Thyroid gland (tissue), 4 donors: ENCODE data around the gene SQSTM1. TPM values are rescaled to one million over a fixed set of nuclear protein-coding genes. Genes with fewer than 3 reads are reported as not detected.
A peak's percentile ranks its signal among the peaks of the same experiment; 100 is the strongest.

ENCODE experiments used
- DNase-seq, 2 donors: peaks; one replicate each; pipeline ENCODE4 v3.0.0-alpha.2; 2019
- H3K27ac ChIP-seq, 3 donors: fragments of 200-600 bp; sonication (generic); 1 replicate in 2 of 3; 2 replicates in 1 of 3; pipeline ENCODE4 v1.5.1; 2016 to 2019; ENCODE audit warnings: mild to moderate bottlenecking in 1 of 3, moderate library complexity in 1 of 3
- H3K27me3 ChIP-seq: fragments of 200-600 bp; sonication (generic); one replicate; pipeline ENCODE4 v1.5.1; 2019
- H3K36me3 ChIP-seq, 2 donors: fragments of 200-600 bp; sonication (generic); one replicate each; pipeline ENCODE4 v1.5.1; 2016 to 2019
- H3K4me1 ChIP-seq, 2 donors: fragments of 200-600 bp; sonication (generic); one replicate each; pipeline ENCODE4 v1.5.1; 2017 to 2019
- H3K4me3 ChIP-seq, 3 donors: fragments of 200-600 bp; sonication (generic); replicated peaks in 1 of 3; 1 replicate in 2 of 3; 2 replicates in 1 of 3; pipeline ENCODE4 v1.5.1; 2016; ENCODE audit warnings: mild to moderate bottlenecking in 1 of 3
- H3K9me3 ChIP-seq: fragments of 200-600 bp; sonication (generic); one replicate; pipeline ENCODE4 v1.5.1; 2017
- CTCF ChIP-seq, 6 experiments: fragments of 200-600 bp in 3 of 6; fragments of 450-650 bp in 3 of 6; sonication (generic) in 3 of 6; IDR thresholded peaks; one replicate each; pipeline ENCODE4 v1.5.1; 2016 to 2019; ENCODE audit warnings: antibody characterized with exemption in 6 of 6, mild to moderate bottlenecking in 2 of 6, inconsistent platforms in 1 of 6, moderate library complexity in 1 of 6
- POLR2A ChIP-seq, 2 donors: fragments of 450-650 bp; IDR thresholded peaks; one replicate each; pipeline ENCODE4 v1.6.1; 2017; ENCODE audit warnings: antibody characterized with exemption in 2 of 2, mild to moderate bottlenecking in 2 of 2, moderate library complexity in 1 of 2
- WGBS, 2 donors: methylation state at CpG; one replicate each; pipeline ENCODE4 v1.1.5; 2017; 5-methylcytosine and 5-hydroxymethylcytosine counted together
- intact Hi-C: fragments of 100-400 bp; cut with DNase I; formaldehyde crosslinking; loops from one replicate; pipeline ENCODE4 v1.15.1; 2023
- total RNA-seq, 4 donors: library from RNA; depleted of rRNA; stranded (reverse); fragments of >200 nt; gene quantifications; one replicate each; pipeline ENCODE4 v1.2.3, GENCODE V29; 2016

Gene SQSTM1
- total RNA-seq, 4 donors from 2014 or later: 649 to 1,146 (median 971) TPM

GRCh38 chr5:179828756-179829421 lies 8.2 kb downstream of the SQSTM1 start:
- Histone ChIP-seq H3K9me3 (no peaks in the 10 kb centered on the region), H3K36me3 (peaks cover 94 to 95% of the 10 kb centered on the region in 2 donors), H3K27me3 (no peaks in the 10 kb centered on the region), H3K4me3 (no peak overlapping the region), H3K4me1 (peaks cover 37 to 49% of the 10 kb centered on the region in 2 donors), H3K27ac (peak overlapping the region; percentile 24 to 62 (median 61))
- TF ChIP-seq POLR2A (IDR thresholded peaks at IDR 0.05) (no peak), CTCF (IDR thresholded peaks at IDR 0.05) (no peak)
- intact Hi-C loops: no loop called here
- DNase-seq: peak in 1 of 2 donors; percentile 20
- 84 to 85% methylated on average over 3 of the region's 3 CpGs for WGBS, 2 donors

GRCh38 chr5:179829732-179830435 lies 9.2 kb downstream of the SQSTM1 start:
- intact Hi-C loops: no loop called here
- Histone ChIP-seq H3K9me3 (no peaks in the 10 kb centered on the region), H3K27me3 (no peaks in the 10 kb centered on the region), H3K4me3 (no peak overlapping the region), H3K27ac (peak overlapping the region; percentile 50 to 62 (median 61)), H3K4me1 (peaks cover 27 to 39% of the 10 kb centered on the region in 2 donors), H3K36me3 (peaks cover 87 to 91% of the 10 kb centered on the region in 2 donors)
- peak; percentile 80 to 84 for DNase-seq
- 59 to 60% methylated on average over 7 of the region's 7 CpGs for WGBS, 2 donors
- peak in 1 of 2 donors; percentile 10 for TF ChIP-seq POLR2A (IDR thresholded peaks at IDR 0.05)
- no peak for TF ChIP-seq CTCF (IDR thresholded peaks at IDR 0.05)

DNA sequence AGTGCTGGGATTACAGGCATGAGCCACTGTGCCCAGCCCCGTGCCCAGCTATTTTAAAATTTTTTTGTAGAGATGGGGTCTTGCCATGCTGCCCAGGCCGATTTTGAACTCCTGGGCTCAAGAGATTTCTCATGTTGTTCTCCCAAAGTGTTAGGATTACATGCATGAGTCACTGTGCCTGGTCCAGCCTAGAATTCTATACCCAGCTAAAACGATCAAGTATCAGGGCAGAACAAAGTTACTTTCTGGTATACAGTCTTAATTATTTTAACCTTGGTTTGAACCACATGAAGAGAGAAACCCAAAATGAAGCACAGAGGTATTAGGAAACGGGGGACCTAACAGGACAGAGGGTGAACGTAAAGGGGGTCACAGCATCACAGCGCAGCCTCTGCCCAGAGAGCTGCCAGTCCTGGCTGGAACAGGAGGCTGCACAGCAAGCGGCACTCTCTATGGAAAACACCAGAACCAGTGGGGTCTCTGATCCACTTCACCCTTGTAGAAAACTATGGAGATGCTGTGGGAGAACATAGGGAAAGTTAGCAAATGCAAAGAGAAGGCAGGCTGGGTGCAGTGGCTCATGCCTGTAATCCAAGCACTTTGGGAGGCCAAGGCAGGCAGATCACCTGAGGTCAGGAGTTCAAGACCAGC lies 10.2 kb downstream of the SQSTM1 start:
- 94 to 97% methylated on average over 7 of the region's 7 CpGs for WGBS, 2 donors
- DNase-seq: no peak
- Histone ChIP-seq H3K27me3 (no peaks in the 10 kb centered on the region), H3K9me3 (no peaks in the 10 kb centered on the region), H3K4me1 (peaks cover 24 to 37% of the 10 kb centered on the region in 2 donors), H3K4me3 (no peak overlapping the region), H3K36me3 (peaks cover 80 to 89% of the 10 kb centered on the region in 2 donors), H3K27ac (peak overlapping the region in 2 of 3 donors; percentile 24 to 50)
- intact Hi-C loops: no loop called here
- TF ChIP-seq CTCF (IDR thresholded peaks at IDR 0.05): no peak
- TF ChIP-seq POLR2A (IDR thresholded peaks at IDR 0.05): no peak

DNA sequence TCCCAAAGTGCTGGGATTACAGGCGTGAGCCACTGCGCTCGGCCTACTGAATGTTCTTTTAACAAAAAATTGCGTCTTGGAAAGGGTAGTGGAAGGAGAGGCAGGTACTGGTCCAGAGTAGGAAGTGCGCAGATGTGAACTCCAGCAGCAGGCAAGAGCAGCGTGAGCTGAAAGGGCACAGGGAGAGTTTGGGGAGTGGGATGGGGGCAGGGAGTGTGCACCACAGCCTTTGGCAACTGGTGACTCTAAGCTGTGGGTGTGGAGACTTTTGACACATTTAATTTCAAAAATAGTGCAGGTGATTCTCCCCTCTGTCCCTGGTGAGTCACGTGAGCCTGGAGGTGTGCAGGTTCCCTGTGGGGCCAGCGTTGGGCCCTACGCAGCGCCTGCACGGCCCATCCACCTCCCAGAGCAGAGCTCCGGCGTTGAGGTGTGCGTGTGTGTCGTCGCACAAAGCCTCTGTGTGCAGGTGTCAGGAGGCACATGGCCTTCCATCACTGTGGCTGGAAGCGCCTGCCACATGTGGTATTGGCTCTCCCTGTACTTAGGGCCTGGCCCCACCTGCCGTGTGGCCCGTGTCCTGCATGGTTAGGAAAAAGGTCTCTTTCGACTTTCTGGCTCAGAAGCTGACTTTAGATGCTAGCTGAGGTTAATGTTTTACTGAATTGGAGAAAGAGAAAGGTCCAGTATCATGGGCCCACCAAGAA lies 11.5 kb downstream of the SQSTM1 start:
- Histone ChIP-seq H3K27ac (no peak overlapping the region), H3K9me3 (no peaks in the 10 kb centered on the region), H3K27me3 (no peaks in the 10 kb centered on the region), H3K36me3 (peaks cover 80 to 89% of the 10 kb centered on the region in 2 donors), H3K4me1 (peaks cover 18 to 27% of the 10 kb centered on the region in 2 donors), H3K4me3 (no peak overlapping the region)
- intact Hi-C loops: no loop called here
- DNase-seq: no peak
- TF ChIP-seq POLR2A (IDR thresholded peaks at IDR 0.05) (no peak), CTCF (IDR thresholded peaks at IDR 0.05) (no peak)
- WGBS, 2 donors: 90 to 97% methylated on average over 14 to 20 of the region's 20 CpGs
